PC-3 (cell line): ENCODE measurements around the gene TMEM121B.

ENCODE experiments used
- CTCF ChIP-seq: fragments of 300-600 bp; sonication (generic); conservative IDR thresholded peaks from 2 replicates; pipeline ENCODE4 v1.5.1; 2017; ENCODE audit warnings: antibody characterized with exemption, low read depth, mild to moderate bottlenecking, low read length
- EZH2 ChIP-seq: fragments of 300-600 bp; sonication (generic); IDR thresholded peaks from one replicate; pipeline ENCODE4 v1.6.1; 2017; ENCODE audit warnings: antibody characterized with exemption, mild to moderate bottlenecking, low read length; ENCODE audit not compliant: unreplicated experiment
- EZH2phosphoT487 ChIP-seq: fragments of 300-600 bp; sonication (generic); IDR thresholded peaks from 2 replicates; pipeline ENCODE4 v1.6.1; 2018; ENCODE audit warnings: mild to moderate bottlenecking, antibody characterized with exemption, low read length, borderline replicate concordance

GRCh38 chr22:17158568-17159503 lies 37.7 kb upstream of the TMEM121B start, which contains the start of gene HDHD5:
- no peak for TF ChIP-seq CTCF
- no peak for TF ChIP-seq EZH2phosphoT487
- no peak for TF ChIP-seq EZH2
